Right ventricle myocardium inferior (tissue), 1 donor: ENCODE results near the gene SLC26A6. TPM values are rescaled to one million over a fixed set of nuclear protein-coding genes. Genes with fewer than 3 reads are reported as not detected.
A peak's percentile ranks its signal among the peaks of the same experiment; 100 is the strongest.

Experiments
- ATAC-seq: fragments of 200-7000 bp; cut with Tn5 transposase; one replicate; pipeline ENCODE4 v1.9.1; 2020; ENCODE audit warnings: mild to moderate bottlenecking, moderate library complexity
- DNase-seq: peaks from one replicate; pipeline ENCODE4 v3.0.0; 2021; ENCODE audit errors: missing footprints
- intact Hi-C: fragments of 100-400 bp; cut with DNase I; formaldehyde crosslinking; loops from one replicate; pipeline ENCODE4 v1.11.0; 2022
- microRNA-seq: library from miRNA; unstranded; fragments of <30 nt; microRNA quantifications from one replicate; pipeline ENCODE4 v1.2.0, GENCODE V29; 2020
- total RNA-seq: library from RNA; stranded (reverse); fragmentation: NEBNext Ultra II Directional; extraction: Animal tissue kit (Norgen Biotek cat#: 25700); gene quantifications from one replicate; pipeline ENCODE4 v1.2.1, GENCODE V29; 2021
- donor health status: DM: no; HTN: yes; CAD: no; lungs with severe emphysema.

The SLC26A6 gene
- total RNA-seq, 1 donor from 2014 or later = 14.1 TPM

DNA sequence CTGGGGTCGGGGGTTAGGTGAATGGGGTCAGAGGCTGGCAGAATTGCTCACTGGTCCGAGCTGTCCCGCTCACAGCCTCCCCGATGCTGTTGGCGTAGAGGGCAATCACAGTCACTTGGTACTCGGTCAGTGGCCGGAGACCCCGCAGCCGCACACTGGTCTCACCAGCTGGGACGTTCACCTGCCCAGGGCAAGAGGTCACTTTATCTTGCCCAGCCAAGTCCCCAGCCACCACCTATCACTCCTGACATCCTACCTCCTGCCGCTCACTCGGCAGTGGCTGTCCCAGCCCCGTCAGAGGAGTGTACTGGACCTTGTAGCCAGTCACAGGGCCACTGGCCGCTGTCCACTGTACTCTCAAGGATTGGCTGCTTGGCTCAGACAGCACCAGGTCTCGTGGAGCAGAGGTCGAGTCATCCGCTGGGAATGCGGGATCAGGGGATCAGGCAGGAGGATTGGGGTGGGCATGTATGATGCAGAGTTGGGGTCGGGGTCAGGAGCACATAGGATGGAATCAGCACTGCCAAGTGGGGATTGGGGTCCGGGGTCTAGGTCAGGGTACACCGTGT, 42.7 kb downstream of the SLC26A6 start:
- peak; percentile 54 for DNase-seq
- ATAC-seq = no peak

DNA sequence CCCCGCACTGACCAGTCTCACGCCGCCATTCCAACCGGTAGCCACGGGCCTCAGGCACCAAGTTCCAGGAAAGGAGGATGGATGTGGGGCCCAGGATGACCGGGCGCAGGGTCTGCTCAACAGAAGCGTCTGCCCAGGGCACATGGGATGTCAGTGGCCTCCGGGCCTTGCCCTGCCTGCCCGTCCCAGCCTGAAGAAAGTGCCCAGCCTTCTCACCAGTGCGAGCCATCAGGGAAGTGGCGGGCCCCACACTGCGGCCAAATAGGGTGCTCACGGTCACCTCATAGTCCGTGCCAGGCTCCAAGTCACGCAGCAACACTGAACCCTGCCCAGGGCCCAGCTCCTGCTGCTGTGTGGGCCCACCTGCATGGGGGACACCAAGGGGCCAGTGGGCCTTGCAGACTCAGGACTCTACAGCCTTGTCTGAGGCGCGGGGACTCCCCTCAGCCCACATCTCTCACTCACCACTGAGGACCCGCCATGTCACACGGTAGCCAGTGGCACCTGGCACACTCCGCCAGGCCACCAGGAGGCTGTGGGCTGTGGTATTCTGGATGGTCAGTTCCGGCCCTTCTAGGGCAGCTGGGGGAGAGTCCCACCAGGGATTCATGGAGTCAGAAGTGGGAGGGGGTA, 43.3 kb downstream of the SLC26A6 start:
- ATAC-seq (no peak), DNase-seq (peak; percentile 47)
- intact Hi-C loops = no loop called here

More for the DNA sequence above, 42.7 kb downstream of the SLC26A6 start:
- intact Hi-C loops = no loop called here

DNA sequence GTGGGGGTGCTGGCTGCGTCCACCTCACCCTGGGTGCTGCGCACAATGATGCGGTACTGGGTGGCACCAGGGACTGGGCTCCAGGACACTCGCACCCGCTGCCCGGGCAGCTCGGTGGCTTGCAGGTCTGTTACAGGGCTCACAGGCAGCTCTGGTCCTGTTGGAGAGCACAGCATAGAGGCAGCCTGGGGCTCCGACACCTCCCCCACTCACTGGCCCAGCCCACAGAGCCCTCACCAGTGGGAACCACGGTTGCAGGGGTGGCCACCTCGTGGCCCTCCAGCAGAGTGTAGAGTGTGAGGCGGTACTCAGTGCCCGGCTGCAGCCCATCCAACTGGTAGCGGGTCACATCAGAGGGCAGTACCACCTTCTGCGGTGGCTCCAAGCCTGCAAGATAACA, 43.8 kb downstream of the SLC26A6 start:
- intact Hi-C loops = no loop called here

DNA sequence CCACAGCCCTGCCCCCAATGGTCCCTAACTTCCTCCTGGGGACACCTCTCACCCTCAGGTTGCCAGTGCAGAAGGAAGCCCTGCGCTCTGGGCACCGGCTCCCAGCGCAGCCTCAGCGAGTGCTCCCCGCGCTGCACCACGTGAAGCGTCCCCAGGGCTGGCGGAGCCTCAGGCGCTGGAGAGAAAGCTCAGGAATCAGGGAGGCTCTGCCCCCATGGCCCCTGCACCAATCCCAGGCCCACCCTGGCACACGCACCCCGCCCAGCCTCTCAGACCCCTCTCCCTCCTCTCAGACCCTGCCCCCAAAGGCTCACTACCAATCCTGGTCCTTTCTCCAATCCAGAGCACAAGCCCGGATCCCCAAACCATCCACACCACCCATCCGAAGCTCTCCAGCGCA, 47.0 kb downstream of the SLC26A6 start:
- DNase-seq (no peak), ATAC-seq (no peak)
- intact Hi-C loops = no loop called here

More for the DNA sequence above, 43.8 kb downstream of the SLC26A6 start:
- ATAC-seq (no peak), DNase-seq (peak; percentile 54)

DNA sequence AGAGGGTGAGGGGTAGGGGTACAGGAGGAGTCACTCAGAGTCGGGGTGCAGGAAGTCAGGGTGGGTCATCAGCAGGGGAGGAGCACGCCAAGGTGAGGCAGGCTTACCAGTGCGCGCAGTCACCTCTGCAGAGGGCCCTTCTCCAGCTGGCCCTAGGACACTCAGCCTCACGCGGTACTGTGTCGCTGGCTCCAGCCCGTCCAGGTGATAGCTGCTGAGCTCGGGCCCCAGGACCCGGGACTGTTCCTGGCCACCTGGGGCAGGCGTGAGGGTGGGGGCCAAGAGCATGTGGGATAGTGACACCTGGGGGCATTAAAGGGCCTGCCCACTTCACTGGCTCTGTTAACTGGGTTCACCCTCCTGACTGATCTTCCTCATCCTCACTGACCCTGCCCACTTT, 47.6 kb downstream of the SLC26A6 start:
- ATAC-seq = no peak
- intact Hi-C loops = no loop called here
- no peak for DNase-seq

DNA sequence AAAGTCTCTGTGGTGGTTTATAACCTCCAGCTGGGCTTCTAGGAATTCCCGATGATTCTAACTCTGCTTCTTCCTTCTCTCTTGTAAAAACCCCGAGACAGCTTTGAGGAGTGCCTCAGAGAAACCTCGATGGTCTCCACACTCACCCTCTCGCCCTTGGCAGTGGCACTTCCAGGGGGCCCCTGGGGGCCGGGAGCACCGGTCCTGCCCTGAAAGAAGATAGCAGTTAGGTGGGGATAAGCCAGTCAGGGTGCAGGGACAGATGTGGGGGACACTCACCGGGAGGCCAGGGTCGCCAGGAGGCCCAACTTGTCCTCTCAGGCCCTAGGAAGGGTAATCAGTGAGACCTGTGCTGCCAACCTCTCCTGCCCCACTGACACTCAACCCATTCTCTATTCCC, 49.9 kb downstream of the SLC26A6 start:
- DNase-seq = no peak
- intact Hi-C loops = no loop called here
- no peak for ATAC-seq

DNA sequence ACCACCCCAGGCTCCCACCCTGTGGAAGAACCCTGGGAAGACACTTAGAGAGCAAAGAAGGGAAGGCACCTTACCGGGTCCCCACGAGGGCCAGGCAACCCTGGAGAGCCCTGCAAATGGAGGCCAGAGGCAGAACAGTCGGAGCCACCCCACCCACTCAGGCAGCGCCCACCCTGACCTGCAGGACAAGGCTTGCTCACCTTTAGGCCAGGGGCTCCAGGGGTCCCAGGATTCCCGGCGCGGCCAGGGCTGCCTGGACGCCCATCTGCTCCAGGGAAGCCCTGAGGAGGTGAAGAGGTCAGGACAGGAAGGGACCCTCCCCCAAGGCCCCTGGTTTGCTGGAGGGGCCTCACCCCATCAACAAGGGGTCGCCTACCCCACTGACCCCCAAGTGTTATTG, 50.4 kb downstream of the SLC26A6 start:
- DNase-seq (no peak), ATAC-seq (no peak)
- intact Hi-C loops = no loop called here

DNA sequence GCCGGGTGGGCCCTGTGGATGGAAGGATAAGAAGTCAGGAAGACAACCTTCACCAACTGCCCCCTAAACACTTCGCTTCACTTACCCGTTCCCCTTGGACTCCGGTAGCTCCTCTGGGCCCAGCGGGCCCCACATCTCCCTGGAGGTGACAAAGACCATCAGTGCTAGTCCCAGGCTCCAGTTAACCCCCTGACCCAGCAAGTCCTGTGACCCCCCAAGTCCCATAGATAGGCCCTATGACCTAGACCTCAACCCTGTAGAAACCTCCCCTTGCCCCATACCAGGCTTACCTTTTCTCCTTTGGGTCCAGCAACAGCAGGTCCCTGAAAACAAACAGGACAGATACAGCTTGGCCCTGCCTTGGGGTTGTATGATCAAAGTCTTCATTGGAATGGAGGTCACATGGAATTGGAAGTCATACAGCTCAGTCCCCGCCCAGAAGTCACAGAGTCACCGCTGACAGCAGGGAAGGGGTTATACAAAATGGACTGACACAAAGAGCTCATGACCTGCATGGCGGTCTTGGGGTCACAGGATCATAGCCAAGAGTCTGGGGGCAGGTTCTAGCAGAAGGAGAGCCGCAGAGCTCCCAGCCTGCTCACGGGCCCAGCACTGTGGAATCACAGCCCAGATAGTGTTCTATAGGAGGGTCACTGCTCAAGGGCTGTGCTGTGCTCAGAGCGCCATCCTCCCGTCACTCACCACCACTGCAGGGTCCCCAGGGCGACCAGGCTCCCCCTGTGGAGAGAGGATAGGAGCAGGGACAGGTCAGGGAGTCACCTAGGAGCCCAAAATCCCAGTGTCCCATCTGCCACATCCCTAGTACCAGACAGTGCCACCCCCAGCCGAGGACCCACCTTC, 53.4 kb downstream of the SLC26A6 start:
- no peak for ATAC-seq
- intact Hi-C loops = no loop called here

DNA sequence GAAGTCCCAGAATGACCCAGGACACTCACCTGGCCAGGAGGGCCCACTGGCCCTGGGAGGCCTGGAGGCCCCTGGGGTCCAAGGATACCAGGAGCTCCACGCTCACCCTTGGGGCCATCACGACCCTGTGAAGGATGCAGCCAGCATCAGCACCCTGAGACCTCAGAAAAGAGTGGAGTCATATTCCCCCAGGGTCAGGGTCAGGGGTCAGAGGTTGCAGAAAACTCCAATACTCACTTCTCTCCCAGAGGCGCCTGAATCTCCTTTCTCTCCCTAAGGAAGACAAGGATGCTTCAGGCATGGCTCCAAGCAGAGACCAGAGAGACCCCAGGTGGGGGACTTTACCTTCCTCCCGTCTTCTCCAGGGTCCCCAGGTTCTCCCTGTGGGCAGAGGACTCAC, 58.6 kb downstream of the SLC26A6 start:
- no peak for DNase-seq
- no peak for ATAC-seq
- intact Hi-C loops = no loop called here

More for the DNA sequence above, 53.4 kb downstream of the SLC26A6 start:
- no peak for DNase-seq

Small RNA genes lying within 50 kb of the gene (microRNA-seq; reads per million reads assigned to microRNA genes)
- not detected for gene MIR4793
- gene MIR711 = not detected

Other genes with a start within 250 kb of the SLC26A6 start
- gene PLXNB1, start 205.4 kb downstream of the SLC26A6 start, total RNA-seq = 45.4 TPM
- gene CCDC51, start 195.3 kb downstream of the SLC26A6 start, total RNA-seq = 13.3 TPM
- 251 TPM for gene TMA7, start 195.2 kb downstream of the SLC26A6 start, total RNA-seq
- gene ATRIP, start 188.7 kb downstream of the SLC26A6 start, total RNA-seq = 3.2 TPM
- gene SHISA5, start 131.3 kb downstream of the SLC26A6 start, total RNA-seq = 57.3 TPM
- gene PFKFB4, start 78.7 kb downstream of the SLC26A6 start, total RNA-seq = 2.4 TPM
- not detected for gene UCN2, start 71.7 kb downstream of the SLC26A6 start, total RNA-seq
- gene COL7A1, start 40.1 kb downstream of the SLC26A6 start, total RNA-seq = 14.9 TPM
- gene UQCRC1, start 25.8 kb downstream of the SLC26A6 start, total RNA-seq = 1,186 TPM
- not detected for gene TMEM89, start 13.7 kb downstream of the SLC26A6 start, total RNA-seq
- gene CELSR3, start 27.4 kb upstream of the SLC26A6 start, total RNA-seq = 0.38 TPM
- 15.4 TPM for gene NCKIPSD, start 50.5 kb upstream of the SLC26A6 start, total RNA-seq
- gene IP6K2, start 81.8 kb upstream of the SLC26A6 start, total RNA-seq = 29.3 TPM
- gene PRKAR2A, start 212.4 kb upstream of the SLC26A6 start, total RNA-seq = 57.9 TPM